ENCODE data around the gene XRCC5.

XRCC5 gene

DNA sequence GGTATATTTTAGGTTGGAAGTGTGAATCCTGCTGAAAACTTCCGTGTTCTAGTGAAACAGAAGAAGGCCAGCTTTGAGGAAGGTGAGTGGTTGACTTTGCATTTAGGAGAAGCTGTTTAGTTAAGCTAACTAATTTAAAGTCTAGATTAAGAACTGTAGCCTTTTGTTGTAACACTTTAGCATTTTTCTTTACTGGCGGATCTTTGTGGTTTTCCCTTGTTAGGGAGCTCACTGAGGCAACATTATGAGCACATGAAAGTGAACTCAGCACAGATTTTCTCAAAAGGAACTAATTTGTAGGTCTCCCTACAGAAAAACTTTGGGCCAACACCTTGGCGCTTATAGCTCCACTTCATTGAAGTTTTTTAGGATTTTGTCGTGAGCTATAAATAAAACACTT lies 52.8 kb downstream of the XRCC5 start:
- DNase-seq = no peak

DNA sequence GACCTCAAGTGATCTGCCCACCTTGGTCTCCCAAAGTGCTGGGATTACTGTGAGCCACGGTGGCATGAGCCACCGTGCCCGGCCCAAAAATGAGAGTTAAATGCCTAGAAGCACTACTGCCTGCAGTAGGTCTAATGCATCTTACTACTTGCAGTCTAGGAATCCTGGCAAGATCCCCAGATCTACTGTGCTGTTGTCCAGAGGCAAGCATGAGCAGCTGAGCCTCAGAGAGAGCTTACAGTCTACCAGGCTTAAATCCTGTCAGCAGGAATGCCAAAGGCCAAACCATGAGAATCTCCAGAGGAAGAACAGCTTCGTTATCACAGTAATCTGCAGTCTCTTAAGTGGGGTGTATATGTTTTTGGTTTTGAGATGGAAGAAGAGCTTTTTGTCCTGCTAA lies 54.4 kb downstream of the XRCC5 start:
- DNase-seq = no peak

DNA sequence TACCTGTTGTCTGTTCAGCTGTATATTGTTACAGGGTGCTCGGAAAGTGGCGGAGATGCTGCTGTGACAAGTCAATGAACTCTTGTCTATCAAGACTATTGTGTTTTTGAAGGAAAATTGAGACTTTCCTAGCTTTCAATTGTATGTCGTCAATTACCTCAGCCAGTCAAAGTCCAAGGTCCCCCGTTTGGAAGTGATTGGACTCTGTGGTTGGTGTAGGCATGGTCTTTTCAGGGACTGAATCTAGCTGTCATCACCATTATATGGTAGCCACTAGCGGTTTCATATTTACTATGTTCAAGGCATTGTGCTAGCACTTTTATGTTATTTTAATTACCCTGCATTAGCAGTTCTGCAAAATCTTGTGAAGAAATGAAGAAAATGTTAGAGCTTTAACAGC lies 54.9 kb downstream of the XRCC5 start:
- DNase-seq = no peak

DNA sequence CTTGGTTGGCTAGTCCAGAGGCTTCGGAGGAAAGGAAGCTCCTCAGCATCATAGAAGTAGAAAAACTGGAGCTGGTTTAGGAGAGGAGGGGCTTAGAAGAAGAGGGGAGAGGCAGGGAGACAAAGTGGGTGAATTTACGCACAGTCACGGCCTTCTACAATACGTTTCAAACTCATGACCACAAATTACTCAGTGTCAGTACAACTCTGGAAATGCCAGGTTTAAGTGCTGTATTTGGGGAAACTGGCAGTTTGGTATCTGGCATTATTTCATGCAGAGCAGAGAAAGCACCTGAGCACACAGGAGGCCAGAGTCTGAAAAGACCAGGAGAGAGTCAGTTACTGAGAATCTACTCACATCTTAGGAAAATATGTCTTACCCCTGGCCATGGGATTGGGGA lies 55.4 kb downstream of the XRCC5 start:
- DNase-seq = no peak

DNA sequence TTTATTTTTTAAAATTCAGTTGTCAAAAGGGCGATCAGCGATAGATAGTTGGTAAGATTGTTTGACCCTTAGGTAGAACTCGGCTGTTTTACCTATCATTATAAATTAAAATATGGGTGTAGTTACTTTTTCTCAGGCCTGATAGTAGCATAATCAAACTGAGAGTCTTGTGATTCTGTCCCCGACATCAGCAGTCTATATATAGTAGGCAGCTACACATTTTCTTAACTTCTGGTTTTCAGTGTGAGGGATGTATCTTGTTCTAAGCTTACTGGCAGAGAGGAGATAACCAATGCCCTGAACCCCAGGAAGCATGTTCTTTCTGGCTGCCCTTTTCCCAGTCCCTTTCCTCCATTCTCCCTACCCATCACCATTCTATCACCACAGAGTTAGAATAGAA lies 56.6 kb downstream of the XRCC5 start:
- no peak for DNase-seq

DNA sequence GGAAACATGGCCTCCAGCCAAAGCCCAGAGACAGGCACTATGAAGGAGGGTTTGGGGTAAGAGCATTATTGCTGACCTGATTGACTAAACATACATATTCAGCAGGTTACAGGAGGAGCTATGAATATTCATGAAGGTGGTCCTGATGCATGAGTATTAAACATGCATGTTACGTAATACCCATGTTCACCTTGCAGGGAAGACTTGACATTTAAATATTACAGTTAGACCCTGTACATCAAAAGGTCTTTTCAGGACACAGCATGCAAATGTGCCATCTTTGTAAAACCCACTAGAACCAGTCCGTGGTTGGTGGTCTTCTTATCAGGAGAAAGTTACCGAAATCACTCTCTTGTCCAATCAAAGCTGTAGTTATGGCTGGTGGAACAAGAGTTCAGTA lies 59.9 kb downstream of the XRCC5 start:
- DNase-seq = no peak

DNA sequence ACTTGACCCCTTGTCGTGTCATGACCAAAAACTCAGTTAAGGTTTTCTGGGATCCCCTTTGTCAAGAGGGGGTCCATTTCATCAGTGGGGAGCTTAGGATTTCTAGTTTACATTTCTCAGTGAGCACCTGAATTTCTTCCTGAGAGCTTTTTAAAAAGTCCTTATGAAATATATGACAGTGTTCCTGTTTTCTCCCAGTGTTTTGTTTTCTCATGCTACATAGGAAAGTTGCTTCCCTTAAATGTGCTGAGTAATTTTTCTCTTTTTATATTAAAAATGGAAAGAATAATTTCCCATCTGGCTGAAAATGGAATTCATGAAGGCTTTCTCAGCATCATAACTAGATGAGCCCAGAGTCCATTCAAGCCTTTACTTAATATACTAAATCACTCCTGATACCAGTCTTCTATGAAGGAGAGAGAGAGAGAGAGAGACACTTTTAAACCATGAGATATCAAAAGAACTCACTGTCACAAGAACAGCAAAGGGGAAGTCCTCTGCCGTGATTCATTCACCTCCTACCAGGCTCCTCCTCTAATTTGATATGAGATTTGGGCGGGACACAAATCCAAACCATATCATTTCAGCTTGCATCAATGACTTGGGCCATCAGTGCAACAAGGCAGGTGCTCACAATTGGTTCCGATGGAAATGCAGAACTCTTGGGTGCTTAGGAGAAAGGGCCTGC lies 61.1 kb downstream of the XRCC5 start:
- DNase-seq = no peak

GRCh38 chr2:216171011-216171410 lies 61.9 kb downstream of the XRCC5 start:
- no peak for DNase-seq

DNA sequence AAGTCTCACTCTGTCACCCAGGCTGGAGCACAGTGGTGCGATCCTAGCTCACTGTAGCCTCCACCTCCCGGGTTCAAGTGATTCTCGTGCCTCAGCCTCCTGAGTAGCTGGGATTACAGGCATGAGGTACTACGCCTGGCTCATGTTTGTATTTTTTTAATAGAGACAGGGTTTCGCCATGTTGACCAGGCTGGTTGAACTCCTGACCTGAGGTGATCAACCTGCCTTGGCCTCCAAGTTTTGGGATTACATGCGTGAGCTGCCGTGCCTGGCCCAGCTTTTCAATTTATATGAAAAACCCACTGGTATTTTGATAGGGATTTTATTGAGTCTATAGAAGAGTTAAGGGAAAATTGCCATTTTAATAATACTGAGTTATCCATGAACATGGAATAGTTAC lies 63.3 kb downstream of the XRCC5 start:
- DNase-seq = no peak

DNA sequence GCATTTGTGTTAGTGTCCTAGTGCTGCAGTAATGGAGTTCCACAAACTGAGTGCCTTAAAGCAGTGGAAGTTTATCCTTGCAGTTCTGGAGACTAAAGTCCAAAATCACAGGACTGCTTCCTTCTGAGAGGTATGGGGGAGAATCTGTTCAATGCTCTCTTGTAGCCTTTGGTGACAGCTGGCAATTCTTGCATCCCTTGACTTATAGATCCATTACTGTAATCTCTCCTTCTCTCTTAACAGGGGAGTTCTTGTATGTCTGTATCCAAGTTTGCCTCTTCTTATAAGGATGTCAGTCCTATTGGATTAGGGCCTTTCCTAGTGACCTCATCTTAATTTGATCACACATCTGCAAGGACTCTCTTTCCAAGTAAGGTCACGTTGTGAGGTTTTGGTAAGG lies 69.9 kb downstream of the XRCC5 start:
- no peak for DNase-seq

DNA sequence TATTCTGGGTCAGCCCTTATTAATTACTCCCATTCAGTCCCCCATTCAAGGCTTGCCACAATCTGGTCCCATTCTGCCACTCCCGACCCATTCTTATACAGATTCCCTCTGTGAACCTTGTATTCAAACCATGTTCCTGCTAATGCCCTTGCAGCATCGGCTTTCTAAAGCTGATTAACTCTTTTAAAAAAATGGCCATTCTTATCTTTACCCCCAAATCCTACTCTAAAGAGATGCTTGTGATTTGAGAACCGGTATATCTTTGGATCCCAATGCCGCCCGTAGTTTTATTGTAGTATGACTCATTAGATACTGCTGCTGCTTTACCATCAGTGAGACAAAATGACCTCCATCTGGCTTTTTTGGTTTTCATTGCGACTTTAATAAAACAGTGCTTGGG lies 72.2 kb downstream of the XRCC5 start:
- DNase-seq = no peak

DNA sequence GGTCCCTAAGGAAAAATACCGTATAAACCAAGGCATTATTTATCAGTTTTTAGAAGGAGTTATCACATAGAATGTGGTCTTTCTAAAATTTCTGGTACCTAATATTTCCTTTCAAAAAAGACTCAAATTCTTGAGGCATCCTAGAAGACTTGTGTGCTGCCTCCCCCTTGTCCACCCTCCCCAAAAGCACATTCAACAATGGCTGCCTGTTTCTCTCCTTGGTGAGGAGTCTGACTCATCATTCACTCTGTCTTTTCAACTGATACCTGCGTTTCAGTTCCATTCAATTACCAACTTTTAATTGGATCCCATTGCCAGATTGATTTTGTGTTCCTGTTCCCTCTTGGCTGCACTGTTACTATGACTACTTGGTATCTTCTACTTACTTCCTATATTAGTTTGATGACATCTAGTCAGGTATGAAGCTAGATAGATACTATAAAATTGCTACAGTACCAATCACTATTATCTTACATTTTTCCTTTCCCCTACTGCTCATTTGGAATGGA lies 72.9 kb downstream of the XRCC5 start:
- DNase-seq = no peak

DNA sequence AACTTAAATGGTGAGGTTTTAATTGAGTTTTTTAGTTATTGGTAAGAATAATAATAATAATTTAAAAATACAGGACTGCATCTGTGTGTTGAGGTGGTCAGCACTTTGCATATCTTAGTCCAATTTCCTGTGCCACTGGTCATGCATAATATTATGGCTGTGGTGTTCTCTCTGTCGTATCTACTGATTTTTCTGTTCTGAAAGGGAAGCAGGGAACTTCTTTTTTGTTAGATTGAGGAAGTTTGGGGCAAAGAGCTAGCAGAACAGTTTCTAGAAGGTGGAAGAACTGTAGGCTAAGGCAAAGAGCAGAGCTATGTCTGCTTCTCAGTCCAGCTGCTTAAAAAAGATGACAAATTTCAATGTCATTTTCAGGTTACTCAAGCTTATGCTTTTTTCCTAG lies 74.3 kb downstream of the XRCC5 start:
- DNase-seq = no peak

- no peak for DNase-seq
These were observed 79.4 kb downstream of the XRCC5 start for GRCh38 chr2:216188559-216188850.

- DNase-seq = no peak
These were observed 79.8 kb downstream of the XRCC5 start for GRCh38 chr2:216188956-216189355.

DNA sequence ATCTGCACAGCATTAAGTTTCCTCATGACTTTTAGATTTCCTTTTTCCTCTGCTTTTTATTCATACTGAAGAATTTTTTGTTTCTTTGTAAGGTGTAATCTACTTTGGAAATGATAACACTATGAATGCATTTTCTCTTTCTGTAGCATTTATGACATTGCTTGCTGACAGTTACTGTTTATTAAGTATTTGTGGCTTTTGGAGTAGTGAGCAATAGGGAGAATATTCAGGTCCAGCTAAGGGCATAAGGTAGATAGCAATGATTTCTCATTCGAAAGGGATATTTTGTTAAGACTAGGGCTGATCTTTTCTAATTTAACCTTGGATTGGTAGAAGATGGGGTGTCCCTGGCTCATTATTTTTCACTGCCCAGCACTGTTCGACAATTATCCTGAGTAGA lies 80.3 kb downstream of the XRCC5 start:
- no peak for DNase-seq

DNA sequence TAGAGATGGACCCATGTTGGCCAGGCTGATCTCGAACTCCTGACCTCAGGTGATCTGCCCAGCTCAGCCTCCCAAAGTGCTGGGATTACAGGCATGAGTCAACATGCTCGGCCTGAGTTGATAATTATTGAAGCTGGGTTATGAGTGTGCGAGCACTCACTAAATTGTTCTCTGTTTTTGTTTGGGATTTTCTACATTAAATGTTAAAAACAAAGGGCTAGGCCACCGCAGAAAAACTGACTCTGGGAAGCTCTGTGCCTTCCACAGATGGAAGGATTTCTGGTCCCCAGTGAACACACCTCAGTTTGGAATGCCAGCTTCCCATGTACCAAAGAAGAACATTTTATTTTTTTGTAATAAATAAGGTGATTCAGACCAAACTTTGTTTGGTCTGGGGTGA lies 83.0 kb downstream of the XRCC5 start:
- no peak for DNase-seq

- DNase-seq = no peak
These were observed 83.8 kb downstream of the XRCC5 start for GRCh38 chr2:216192931-216193330.

GRCh38 chr2:216194013-216194412 lies 84.9 kb downstream of the XRCC5 start:
- DNase-seq = no peak

DNA sequence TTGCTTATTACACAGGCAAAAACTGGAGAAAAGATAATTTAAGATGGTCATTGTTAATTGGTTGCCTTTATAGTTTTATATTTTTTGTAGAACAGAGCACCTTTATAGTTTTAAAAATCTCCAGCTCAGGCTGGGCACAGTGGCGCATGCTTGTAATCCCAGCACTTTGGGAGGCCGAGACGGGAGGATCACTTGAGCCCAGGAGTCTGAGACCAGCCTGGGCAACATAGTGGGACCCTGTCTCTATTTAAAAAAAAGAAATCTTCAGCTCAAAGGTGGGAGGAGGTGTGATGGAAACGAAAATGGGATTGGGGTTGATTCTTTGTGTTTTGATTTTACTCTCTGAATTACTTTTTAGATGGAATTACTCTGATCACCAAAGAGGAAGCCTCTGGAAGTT lies 85.4 kb downstream of the XRCC5 start:
- DNase-seq = no peak

- DNase-seq = no peak
These were observed 86.4 kb downstream of the XRCC5 start for GRCh38 chr2:216195565-216196029.

- no peak for DNase-seq
These were observed 92.7 kb downstream of the XRCC5 start for GRCh38 chr2:216201692-216202306.

DNA sequence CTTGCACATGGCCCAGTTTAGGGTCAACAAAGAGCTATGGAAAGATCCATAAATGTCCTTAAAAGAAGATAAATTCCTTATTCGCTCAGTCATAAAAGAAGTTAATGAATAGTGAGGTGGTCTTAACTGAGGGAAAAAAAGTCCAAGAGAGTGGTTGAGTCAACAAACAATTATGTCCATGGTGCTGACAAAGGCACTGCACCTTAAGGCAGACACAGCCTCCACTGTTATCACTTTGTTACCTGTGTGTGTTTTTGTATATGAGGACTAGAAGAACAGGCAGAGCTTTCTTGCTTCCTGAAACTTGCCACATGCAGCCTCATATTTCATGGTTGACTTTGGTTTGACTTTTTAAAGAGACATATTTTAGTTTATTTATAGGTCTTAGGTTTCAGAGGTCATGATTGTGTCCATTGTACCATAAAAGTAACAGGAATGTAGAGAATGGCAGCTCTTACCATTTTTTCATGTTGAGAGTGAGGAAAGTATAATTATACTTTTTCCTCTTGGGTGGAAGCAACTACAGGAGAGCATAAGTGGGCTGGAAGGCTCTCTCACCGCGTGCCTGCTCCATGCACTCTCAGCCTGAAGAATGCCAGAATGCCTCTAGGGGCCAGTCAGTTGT lies 93.6 kb downstream of the XRCC5 start:
- DNase-seq = no peak

DNA sequence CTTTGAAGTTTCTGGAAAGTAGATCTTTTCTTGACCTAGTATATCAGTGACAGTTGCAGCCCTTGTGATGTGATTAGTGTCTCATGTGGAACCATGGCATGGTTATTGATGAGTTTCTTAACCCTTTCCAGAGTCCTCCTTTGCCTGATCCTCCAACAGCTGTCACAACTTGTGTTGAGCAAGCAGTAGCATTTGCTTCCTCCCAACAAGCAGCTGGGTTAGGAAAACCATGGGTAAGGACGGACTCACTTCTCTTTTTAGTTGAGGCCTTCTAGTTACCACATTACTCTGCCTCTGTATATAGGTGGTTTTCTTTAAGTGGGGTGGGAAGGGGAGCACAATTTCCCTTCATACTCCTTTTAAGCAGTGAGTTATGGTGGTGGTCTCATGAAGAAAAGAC lies 96.3 kb downstream of the XRCC5 start:
- no peak for DNase-seq

Measured in NCI-H2029 treated with DMSO at 0.1 percent for 48 hours (cell line).